ENCODE results near the gene CNTF. TPM values are rescaled to one million over a fixed set of nuclear protein-coding genes. Genes with fewer than 3 reads are reported as not detected.

The CNTF gene
- total RNA-seq, 1 experiment from 2014 or later, result 1.6 TPM

DNA sequence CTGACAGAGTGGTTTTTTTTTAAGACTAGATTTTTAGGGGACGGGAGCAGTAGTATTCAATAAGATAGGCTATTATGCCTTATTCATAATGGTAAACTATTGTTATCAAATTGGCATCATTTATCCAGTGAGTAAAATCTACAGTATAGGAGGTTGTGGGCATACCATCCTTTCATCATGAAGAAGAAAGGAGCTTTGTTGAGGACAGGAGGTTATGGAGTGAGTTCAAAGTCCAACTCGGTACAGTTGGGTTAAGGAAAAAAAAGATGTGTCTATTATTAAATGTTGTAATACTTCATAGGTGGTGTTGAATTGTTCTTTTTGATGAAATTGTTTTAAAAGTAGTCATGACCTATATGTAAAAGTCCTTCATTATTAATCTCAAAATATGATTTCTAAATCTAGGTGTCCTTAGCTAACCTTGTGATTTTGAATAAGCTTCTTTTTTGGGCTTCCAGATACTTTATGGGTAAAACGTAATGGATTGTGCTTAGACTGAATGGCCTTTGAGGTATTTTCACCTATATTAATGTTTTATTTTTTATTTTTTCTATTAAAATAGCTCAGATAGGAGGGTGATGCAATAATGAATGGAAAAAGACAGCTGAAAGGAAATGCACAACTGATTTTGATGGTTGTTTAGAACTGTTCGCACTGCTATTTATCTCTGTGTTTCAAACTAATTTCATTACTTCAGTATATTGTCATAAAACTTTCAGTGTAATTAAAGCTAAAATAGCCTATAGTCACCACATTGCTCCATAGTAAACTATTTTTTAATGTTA, 15.3 kb upstream of the CNTF start:
- ATAC-seq (no peak), DNase-seq (no peak)
- H2AFZ ChIP-seq (ENCODE audit: low read length), result no peak overlapping the region
- BruUV-seq (replicated peaks), result no TSS peak
- no peak overlapping the region for H3K4me3 ChIP-seq (ENCODE audit: low read length)
- ChIA-PET POLR2A (ENCODE audit: unreplicated experiment) (no interaction called here), CTCF (no interaction called here)
- no peaks in the 10 kb centered on the region for H3K27me3 ChIP-seq (ENCODE audit: low read length)
- peaks cover 31% of the 10 kb centered on the region for H3K36me3 ChIP-seq (ENCODE audit: low read depth, low read length)
- no peaks in the 10 kb centered on the region for H3K9me2 ChIP-seq (replicated peaks; ENCODE audit: low read length)
- intact Hi-C loops (cut with micrococcal nuclease), result no loop called here
- TF ChIP-seq, protein P1, sequence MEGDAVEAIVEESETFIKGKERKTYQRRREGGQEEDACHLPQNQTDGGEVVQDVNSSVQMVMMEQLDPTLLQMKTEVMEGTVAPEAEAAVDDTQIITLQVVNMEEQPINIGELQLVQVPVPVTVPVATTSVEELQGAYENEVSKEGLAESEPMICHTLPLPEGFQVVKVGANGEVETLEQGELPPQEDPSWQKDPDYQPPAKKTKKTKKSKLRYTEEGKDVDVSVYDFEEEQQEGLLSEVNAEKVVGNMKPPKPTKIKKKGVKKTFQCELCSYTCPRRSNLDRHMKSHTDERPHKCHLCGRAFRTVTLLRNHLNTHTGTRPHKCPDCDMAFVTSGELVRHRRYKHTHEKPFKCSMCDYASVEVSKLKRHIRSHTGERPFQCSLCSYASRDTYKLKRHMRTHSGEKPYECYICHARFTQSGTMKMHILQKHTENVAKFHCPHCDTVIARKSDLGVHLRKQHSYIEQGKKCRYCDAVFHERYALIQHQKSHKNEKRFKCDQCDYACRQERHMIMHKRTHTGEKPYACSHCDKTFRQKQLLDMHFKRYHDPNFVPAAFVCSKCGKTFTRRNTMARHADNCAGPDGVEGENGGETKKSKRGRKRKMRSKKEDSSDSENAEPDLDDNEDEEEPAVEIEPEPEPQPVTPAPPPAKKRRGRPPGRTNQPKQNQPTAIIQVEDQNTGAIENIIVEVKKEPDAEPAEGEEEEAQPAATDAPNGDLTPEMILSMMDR (conservative IDR thresholded peaks at IDR 0.05; ENCODE audit: low read depth, low read length), result no peak
- TF ChIP-seq EZH2 (IDR thresholded peaks at IDR 0.05; ENCODE audit: low read length, unreplicated experiment) (no peak), EZH2phosphoT487 (IDR thresholded peaks at IDR 0.05; ENCODE audit: borderline replicate concordance, low read length) (no peak)
- no peak overlapping the region for H3K9ac ChIP-seq (ENCODE audit: low read length)
- no peak overlapping the region for H3K4me2 ChIP-seq (ENCODE audit: low read length)
- H3K9me3 ChIP-seq (ENCODE audit: low read length), result no peaks in the 10 kb centered on the region
- no peak overlapping the region for H3K27ac ChIP-seq (ENCODE audit: low read length)
- H3K4me1 ChIP-seq (ENCODE audit: insufficient read depth, low read length), result peaks cover 11% of the 10 kb centered on the region
- peaks cover 57% of the 10 kb centered on the region for H4K20me1 ChIP-seq (ENCODE audit: low read length)
- H3F3A ChIP-seq (ENCODE audit: low read length, unreplicated experiment), result no peaks in the 10 kb centered on the region
- peaks cover 79% of the 10 kb centered on the region for H3K79me2 ChIP-seq (ENCODE audit: low read length)

GRCh38 chr11:58608331-58608730, 14.1 kb upstream of the CNTF start:
- intact Hi-C loops (cut with micrococcal nuclease), result no loop called here
- H3K4me1 ChIP-seq (ENCODE audit: insufficient read depth, low read length), result peaks cover 11% of the 10 kb centered on the region
- H3K4me2 ChIP-seq (ENCODE audit: low read length), result no peak overlapping the region
- DNase-seq (no peak), ATAC-seq (no peak)
- H3K9ac ChIP-seq (ENCODE audit: low read length), result no peak overlapping the region
- H3K27me3 ChIP-seq (ENCODE audit: low read length), result no peaks in the 10 kb centered on the region
- H3K9me2 ChIP-seq (replicated peaks; ENCODE audit: low read length), result no peaks in the 10 kb centered on the region
- H3K27ac ChIP-seq (ENCODE audit: low read length), result no peak overlapping the region
- no peak for TF ChIP-seq EZH2 (IDR thresholded peaks at IDR 0.05; ENCODE audit: low read length, unreplicated experiment)
- TF ChIP-seq, protein P1 (conservative IDR thresholded peaks at IDR 0.05; ENCODE audit: low read depth, low read length), result no peak
- no peak for TF ChIP-seq EZH2phosphoT487 (IDR thresholded peaks at IDR 0.05; ENCODE audit: borderline replicate concordance, low read length)
- H3K36me3 ChIP-seq (ENCODE audit: low read depth, low read length), result peaks cover 38% of the 10 kb centered on the region
- no TSS peak for BruUV-seq (replicated peaks)
- H3K79me2 ChIP-seq (ENCODE audit: low read length), result peaks cover 67% of the 10 kb centered on the region
- no peak overlapping the region for H2AFZ ChIP-seq (ENCODE audit: low read length)
- no peaks in the 10 kb centered on the region for H3F3A ChIP-seq (ENCODE audit: low read length, unreplicated experiment)
- H3K4me3 ChIP-seq (ENCODE audit: low read length), result no peak overlapping the region
- CTCF ChIA-PET, result no interaction called here
- POLR2A ChIA-PET (ENCODE audit: unreplicated experiment), result no interaction called here
- peaks cover 45% of the 10 kb centered on the region for H4K20me1 ChIP-seq (ENCODE audit: low read length)
- H3K9me3 ChIP-seq (ENCODE audit: low read length), result no peaks in the 10 kb centered on the region

DNA sequence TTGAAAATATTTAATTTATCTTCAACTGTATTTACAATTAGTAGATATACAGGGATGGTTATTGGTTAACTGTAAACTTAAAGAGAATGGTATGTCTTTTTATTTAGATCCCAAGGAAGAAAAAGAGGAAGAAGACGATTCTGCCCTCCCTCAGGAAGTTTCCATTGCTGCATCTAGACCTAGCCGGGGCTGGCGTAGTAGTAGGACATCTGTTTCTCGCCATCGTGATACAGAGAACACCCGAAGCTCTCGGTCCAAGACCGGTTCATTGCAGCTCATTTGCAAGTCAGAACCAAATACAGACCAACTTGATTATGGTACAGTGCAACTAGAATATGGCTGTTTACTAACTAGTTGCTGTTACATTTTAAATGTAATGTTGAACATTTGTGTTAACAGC, 12.7 kb upstream of the CNTF start:
- ATAC-seq, result no peak
- TF ChIP-seq EZH2 (IDR thresholded peaks at IDR 0.05; ENCODE audit: low read length, unreplicated experiment) (no peak), EZH2phosphoT487 (IDR thresholded peaks at IDR 0.05; ENCODE audit: borderline replicate concordance, low read length) (no peak)
- TF ChIP-seq, protein P1 (conservative IDR thresholded peaks at IDR 0.05; ENCODE audit: low read depth, low read length), result no peak
- Histone ChIP-seq H3K4me1 (ENCODE audit: insufficient read depth, low read length) (peaks cover 11% of the 10 kb centered on the region), H3K9ac (ENCODE audit: low read length) (no peak overlapping the region), H3F3A (ENCODE audit: low read length, unreplicated experiment) (peaks cover 3% of the 10 kb centered on the region), H3K9me2 (replicated peaks; ENCODE audit: low read length) (no peaks in the 10 kb centered on the region), H3K4me2 (ENCODE audit: low read length) (no peak overlapping the region), H3K9me3 (ENCODE audit: low read length) (no peaks in the 10 kb centered on the region), H3K4me3 (ENCODE audit: low read length) (no peak overlapping the region), H3K79me2 (ENCODE audit: low read length) (peaks cover 53% of the 10 kb centered on the region), H3K27me3 (ENCODE audit: low read length) (no peaks in the 10 kb centered on the region), H3K27ac (ENCODE audit: low read length) (no peak overlapping the region), H4K20me1 (ENCODE audit: low read length) (peaks cover 32% of the 10 kb centered on the region), H3K36me3 (ENCODE audit: low read depth, low read length) (peaks cover 52% of the 10 kb centered on the region), H2AFZ (ENCODE audit: low read length) (no peak overlapping the region)
- BruUV-seq (replicated peaks), result no TSS peak
- intact Hi-C loops (cut with micrococcal nuclease), result no loop called here
- DNase-seq, result no peak
- CTCF ChIA-PET, result no interaction called here
- POLR2A ChIA-PET (ENCODE audit: unreplicated experiment), result no interaction called here
